Activated CD8-positive, alpha-beta T cell treated with anti-CD3 and anti-CD28 coated beads for 36 hours (primary cell): ENCODE data around the gene PTPRR. TPM values are rescaled to one million over a fixed set of nuclear protein-coding genes. Genes with fewer than 3 reads are reported as not detected.

Source experiments
- ATAC-seq: fragments of 200-7000 bp; cut with Tn5 transposase; one replicate; pipeline ENCODE4 v1.10.0; 2021; ENCODE audit warnings: mild to moderate bottlenecking, moderate library complexity
- CTCF ChIA-PET: fragments of 350-600 bp; sonication (Branson Sonifier 250); formaldehyde crosslinking; loops from one replicate; lab custom pipeline; 2021; ENCODE audit warnings: antibody characterized with exemption; lab: Charles Lee
- POLR2A ChIA-PET: fragments of 350-600 bp; sonication (Branson Sonifier 250); formaldehyde crosslinking; loops from one replicate; lab custom pipeline; 2021; ENCODE audit warnings: antibody characterized with exemption; lab: Charles Lee
- DNase-seq: peaks from one replicate; pipeline ENCODE4 v3.0.0-alpha.2; 2020
- H3K27ac Mint-ChIP-seq: one replicate; pipeline ENCODE4 v1.8.0; 2021; ENCODE audit warnings: mild to moderate bottlenecking, mixed read lengths
- H3K27me3 Mint-ChIP-seq: one replicate; pipeline ENCODE4 v1.8.0; 2021; ENCODE audit warnings: mixed read lengths
- H3K36me3 Mint-ChIP-seq: one replicate; pipeline ENCODE4 v1.8.0; 2021; ENCODE audit warnings: low read depth, mixed read lengths
- H3K4me1 Mint-ChIP-seq: one replicate; pipeline ENCODE4 v1.8.0; 2021; ENCODE audit warnings: low read depth, mixed read lengths
- H3K4me3 Mint-ChIP-seq: one replicate; pipeline ENCODE4 v1.8.0; 2021; ENCODE audit warnings: mild to moderate bottlenecking, moderate library complexity, mixed read lengths
- H3K9me3 Mint-ChIP-seq: one replicate; pipeline ENCODE4 v1.8.0; 2021; ENCODE audit warnings: mixed read lengths
- intact Hi-C: fragments of 100-400 bp; cut with micrococcal nuclease; formaldehyde crosslinking; loops from one replicate; pipeline ENCODE4 v1.10.0; 2022
- total RNA-seq, 2 experiments: library from RNA; stranded (reverse); gene quantifications; one replicate each; pipeline ENCODE4 v1.2.3, GENCODE V29; 2021
- TF ChIP-seq, protein P1 (sequence below): fragments of 200-600 bp; IDR thresholded peaks from one replicate; pipeline ENCODE4 v1.8.0; 2022; ENCODE audit warnings: antibody characterized with exemption, mild to moderate bottlenecking

PTPRR gene
- total RNA-seq, 2 experiments from 2014 or later, result not detected

DNA sequence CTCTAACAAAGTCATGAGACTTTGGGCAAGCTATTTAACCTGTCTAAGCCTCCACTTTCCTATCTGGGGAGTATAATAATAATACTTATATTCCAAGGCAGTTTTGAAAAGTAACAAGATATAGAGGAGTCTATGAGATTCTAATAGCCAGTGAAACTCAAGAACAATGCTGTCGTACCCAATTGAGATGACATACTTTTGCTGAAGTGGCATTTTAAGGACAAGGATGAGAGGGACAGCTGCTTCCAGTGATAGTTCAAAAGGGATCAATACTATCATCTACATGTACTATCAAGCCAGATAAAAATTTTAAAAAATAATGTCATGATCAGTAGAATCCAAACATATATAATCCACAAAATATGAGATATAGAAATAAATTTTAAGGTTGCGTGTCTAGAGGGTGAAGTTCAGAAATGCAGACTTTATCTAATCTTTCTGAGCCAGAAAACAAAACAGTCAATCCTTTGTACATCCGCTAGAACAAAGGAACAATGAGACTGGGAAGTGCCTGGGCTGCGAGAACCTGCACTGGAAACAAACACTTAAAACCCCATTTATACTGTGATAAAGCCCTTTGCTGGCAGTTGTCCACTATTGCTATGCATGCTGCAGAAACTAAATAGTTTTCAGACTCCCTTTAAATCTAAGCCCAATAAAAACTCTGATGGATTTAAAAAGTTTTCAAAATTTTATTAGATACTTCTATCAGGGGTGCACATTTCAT is 321.9 kb downstream of the PTPRR start:
- peaks cover 8% of the 10 kb centered on the region for H3K27me3 Mint-ChIP-seq
- DNase-seq, result no peak
- no peak overlapping the region for H3K27ac Mint-ChIP-seq
- ATAC-seq, result no peak
- POLR2A ChIA-PET, result no interaction called here
- TF ChIP-seq, protein P1, sequence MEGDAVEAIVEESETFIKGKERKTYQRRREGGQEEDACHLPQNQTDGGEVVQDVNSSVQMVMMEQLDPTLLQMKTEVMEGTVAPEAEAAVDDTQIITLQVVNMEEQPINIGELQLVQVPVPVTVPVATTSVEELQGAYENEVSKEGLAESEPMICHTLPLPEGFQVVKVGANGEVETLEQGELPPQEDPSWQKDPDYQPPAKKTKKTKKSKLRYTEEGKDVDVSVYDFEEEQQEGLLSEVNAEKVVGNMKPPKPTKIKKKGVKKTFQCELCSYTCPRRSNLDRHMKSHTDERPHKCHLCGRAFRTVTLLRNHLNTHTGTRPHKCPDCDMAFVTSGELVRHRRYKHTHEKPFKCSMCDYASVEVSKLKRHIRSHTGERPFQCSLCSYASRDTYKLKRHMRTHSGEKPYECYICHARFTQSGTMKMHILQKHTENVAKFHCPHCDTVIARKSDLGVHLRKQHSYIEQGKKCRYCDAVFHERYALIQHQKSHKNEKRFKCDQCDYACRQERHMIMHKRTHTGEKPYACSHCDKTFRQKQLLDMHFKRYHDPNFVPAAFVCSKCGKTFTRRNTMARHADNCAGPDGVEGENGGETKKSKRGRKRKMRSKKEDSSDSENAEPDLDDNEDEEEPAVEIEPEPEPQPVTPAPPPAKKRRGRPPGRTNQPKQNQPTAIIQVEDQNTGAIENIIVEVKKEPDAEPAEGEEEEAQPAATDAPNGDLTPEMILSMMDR, result no peak
- H3K4me1 Mint-ChIP-seq, result no peaks in the 10 kb centered on the region
- no peaks in the 10 kb centered on the region for H3K9me3 Mint-ChIP-seq
- no peak overlapping the region for H3K4me3 Mint-ChIP-seq
- intact Hi-C loops, result no loop called here
- no peaks in the 10 kb centered on the region for H3K36me3 Mint-ChIP-seq
- CTCF ChIA-PET, result no interaction called here

DNA sequence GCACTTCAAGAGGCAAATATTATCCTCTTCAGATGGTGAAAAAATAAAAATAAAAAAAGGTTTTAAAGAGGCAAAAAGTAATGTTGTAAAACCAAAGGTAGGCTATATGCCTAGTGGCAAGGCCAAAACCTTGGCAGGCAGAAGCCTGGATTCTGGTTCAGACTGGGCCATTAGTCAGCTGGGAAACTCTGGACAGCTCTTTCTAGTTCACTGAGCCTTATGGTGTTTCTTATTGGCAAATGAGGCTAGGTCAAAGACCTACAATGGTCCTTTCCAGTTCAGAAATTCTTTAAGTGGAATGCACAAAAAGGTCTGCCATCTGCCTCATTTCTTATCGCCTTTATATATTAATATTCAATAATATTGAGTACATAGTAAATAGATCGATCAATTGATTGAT is 327.9 kb downstream of the PTPRR start:
- H3K27me3 Mint-ChIP-seq, result peaks cover 15% of the 10 kb centered on the region
- no peaks in the 10 kb centered on the region for H3K9me3 Mint-ChIP-seq
- H3K36me3 Mint-ChIP-seq, result no peaks in the 10 kb centered on the region
- intact Hi-C loops, result no loop called here
- no peak for ATAC-seq
- TF ChIP-seq, protein P1, result no peak
- H3K27ac Mint-ChIP-seq, result no peak overlapping the region
- DNase-seq, result no peak
- no peaks in the 10 kb centered on the region for H3K4me1 Mint-ChIP-seq
- CTCF ChIA-PET, result no interaction called here
- POLR2A ChIA-PET, result no interaction called here
- no peak overlapping the region for H3K4me3 Mint-ChIP-seq

DNA sequence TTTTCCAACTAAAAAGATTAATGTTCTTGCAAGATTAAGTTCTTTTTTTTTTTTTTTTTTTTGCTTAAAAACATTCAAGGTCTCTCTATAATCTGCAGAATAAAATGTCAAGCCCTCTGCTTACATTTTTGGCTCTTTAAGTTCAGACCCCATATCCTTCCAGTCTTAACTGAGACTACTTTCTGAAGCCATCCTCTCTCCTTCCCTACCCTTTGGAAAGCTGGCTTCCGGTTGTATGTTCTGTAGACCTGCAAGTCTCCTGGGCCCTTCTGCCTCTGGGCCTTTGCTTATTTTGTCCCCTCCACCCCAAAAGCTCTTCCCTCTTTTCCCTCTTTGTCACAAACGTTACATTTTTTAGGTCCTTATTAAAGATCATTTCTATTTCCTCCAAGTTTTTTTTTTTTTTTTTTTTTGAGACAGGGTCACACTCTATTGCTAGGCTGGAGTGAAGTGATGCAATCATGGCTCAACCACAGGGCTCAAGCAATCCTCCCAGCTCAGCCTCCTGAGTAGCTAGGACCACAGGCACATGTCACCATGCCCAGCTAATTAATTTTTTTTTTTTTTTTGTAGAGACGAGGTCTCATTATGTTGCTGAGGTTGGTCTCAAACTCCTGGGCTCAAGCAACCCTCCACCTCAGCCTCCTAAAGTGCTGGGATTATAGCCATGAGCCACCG is 329.9 kb downstream of the PTPRR start:
- H3K36me3 Mint-ChIP-seq, result no peaks in the 10 kb centered on the region
- DNase-seq (no peak), ATAC-seq (no peak)
- TF ChIP-seq, protein P1, result no peak
- ChIA-PET POLR2A (no interaction called here), CTCF (interaction anchor here (0.6 to 3.3 kb wide), 10 partner anchors 10 to 686 kb away, joined by 3 to 12 read pairs (median 3); no protein-coding TSS in a partner anchor)
- intact Hi-C loops, result loop anchor here (2.0 kb wide), 1 partner anchor 130 kb away; no protein-coding TSS in a partner anchor
- H3K9me3 Mint-ChIP-seq, result peaks cover 2% of the 10 kb centered on the region
- peaks cover 17% of the 10 kb centered on the region for H3K27me3 Mint-ChIP-seq
- H3K4me3 Mint-ChIP-seq, result no peak overlapping the region
- no peak overlapping the region for H3K27ac Mint-ChIP-seq
- no peaks in the 10 kb centered on the region for H3K4me1 Mint-ChIP-seq

DNA sequence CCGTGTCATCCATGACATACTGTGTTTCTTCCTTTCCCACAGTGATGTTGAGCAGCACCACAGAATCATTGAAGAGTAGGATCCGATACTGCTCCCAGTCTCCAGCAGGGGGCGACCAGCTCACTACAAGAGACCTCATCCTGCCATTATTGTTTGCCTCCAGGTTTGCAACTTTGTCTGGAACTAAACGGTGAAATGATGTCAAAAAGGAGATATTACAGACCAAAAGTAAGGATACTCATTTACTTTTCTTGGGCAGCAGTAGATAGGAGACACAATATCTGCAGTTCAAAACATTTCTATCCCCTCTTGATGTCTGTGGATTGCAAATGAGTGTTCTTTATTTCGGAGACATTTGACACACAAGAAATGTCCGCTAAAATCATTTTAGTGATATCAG is 330.5 kb downstream of the PTPRR start:
- Mint-ChIP-seq H3K27me3 (peaks cover 16% of the 10 kb centered on the region), H3K9me3 (peaks cover 2% of the 10 kb centered on the region), H3K4me3 (no peak overlapping the region), H3K27ac (no peak overlapping the region), H3K4me1 (no peaks in the 10 kb centered on the region), H3K36me3 (no peaks in the 10 kb centered on the region)
- CTCF ChIA-PET, result interaction anchor here (0.6 to 3.3 kb wide), 7 partner anchors 11 to 144 kb away, joined by 3 to 12 read pairs (median 3); no protein-coding TSS in a partner anchor
- ATAC-seq (peak; percentile 75), DNase-seq (peak; percentile 77)
- TF ChIP-seq, protein P1, result peak; percentile 72
- intact Hi-C loops, result loop anchor here (2.0 kb wide), 1 partner anchor 131 kb away; no protein-coding TSS in a partner anchor
- POLR2A ChIA-PET, result no interaction called here

Other genes starting within 250 kb of the PTPRR start
- gene TSPAN8, start 237.3 kb upstream of the PTPRR start, total RNA-seq, result not detected